GM12878 (cell line): ENCODE results near the gene ESM1. TPM values are rescaled to one million over a fixed set of nuclear protein-coding genes. Genes with fewer than 3 reads are reported as not detected.

Experiments
- ATAC-seq: fragments of 200-7000 bp; cut with Tn5 transposase; 3 replicates; pipeline ENCODE4 v1.9.1; 2020; ENCODE audit warnings: mild to moderate bottlenecking, moderate library complexity
- BruUV-seq: library from RNA; stranded (reverse); fragments of 400-500 nt; replicated peaks from 2 replicates; lab custom pipeline; 2021; lab: Mats Ljungman, UMichigan
- CTCF ChIA-PET: fragments of 300-600 bp; sonication (Branson Sonifier 250); formaldehyde crosslinking; extraction: SDS; loops from one replicate; lab custom pipeline; 2021; ENCODE audit warnings: inconsistent platforms; lab: Yijun Ruan, JAX
- POLR2A ChIA-PET: fragments of 350-600 bp; formaldehyde crosslinking; extraction: SDS; loops from one replicate; lab custom pipeline; 2021; ENCODE audit warnings: inconsistent platforms; lab: Charles Lee
- RAD21 ChIA-PET: fragments of 300-600 bp; sonication (Branson Sonifier 250); formaldehyde crosslinking; loops from one replicate; lab custom pipeline; 2023; ENCODE audit warnings: antibody characterized with exemption; ENCODE audit not compliant: unreplicated experiment; lab: Charles Lee
- SMC1A ChIA-PET: fragments of 300-600 bp; sonication (Branson Sonifier 250); formaldehyde crosslinking; loops from one replicate; lab custom pipeline; 2023; ENCODE audit not compliant: unreplicated experiment, uncharacterized antibody; lab: Charles Lee
- DNase-seq: peaks from one replicate; pipeline ENCODE4 v3.0.0-alpha.2; 2011; ENCODE audit warnings: low read depth, low spot score
- FAIRE-seq: peaks from 3 replicates; lab custom pipeline; 2011; peaks lifted over from hg19 to GRCh38; lab: Jason Lieb, UNC
- H2AFZ ChIP-seq: 2 replicates; pipeline ENCODE4 v1.6.0; 2011; ENCODE audit warnings: low read depth, low read length, control low read depth; ENCODE audit not compliant: control insufficient read depth
- H3K27ac ChIP-seq: 2 replicates; pipeline ENCODE4 v1.5.1; 2011; ENCODE audit warnings: control low read depth; ENCODE audit not compliant: control insufficient read depth, insufficient read depth
- H3K27me3 ChIP-seq, 2 experiments: replicated peaks in 1 of 2; 2 replicates each; pipeline versions ENCODE4 v1.6.0 to v1.6.1; 2011; ENCODE audit warnings: low read length in 1 of 2; ENCODE audit not compliant: control insufficient read depth in 2 of 2, insufficient read depth in 2 of 2
- H3K36me3 ChIP-seq, 2 experiments: 2 replicates each; pipeline ENCODE4 v1.5.1; 2011; ENCODE audit warnings: low read length in 1 of 2; ENCODE audit not compliant: control insufficient read depth in 2 of 2, insufficient read depth in 2 of 2
- H3K4me1 ChIP-seq: 2 replicates; pipeline ENCODE4 v1.6.1; 2011; ENCODE audit warnings: mild to moderate bottlenecking, low read length, moderate library complexity, mixed read lengths; ENCODE audit not compliant: control insufficient read depth, insufficient read depth
- H3K4me2 ChIP-seq: 2 replicates; pipeline ENCODE4 v1.6.0; 2011; ENCODE audit warnings: control low read depth; ENCODE audit not compliant: control insufficient read depth, insufficient read depth
- H3K4me3 ChIP-seq: fragments of 200-600 bp; sonication (generic); 2 replicates; pipeline ENCODE4 v1.5.1; 2016
- H3K79me2 ChIP-seq: 2 replicates; pipeline ENCODE4 v1.6.0; 2011; ENCODE audit warnings: low read length; ENCODE audit not compliant: control insufficient read depth, insufficient read depth
- H3K9ac ChIP-seq: 2 replicates; pipeline ENCODE4 v1.8.0; 2011; ENCODE audit warnings: low read length, control low read depth, mixed read lengths; ENCODE audit not compliant: control insufficient read depth, insufficient read depth
- H3K9me3 ChIP-seq: replicated peaks from 3 replicates; pipeline ENCODE4 v1.5.1; 2011; ENCODE audit warnings: mild to moderate bottlenecking, low read length; ENCODE audit not compliant: control insufficient read depth, insufficient read depth
- H4K20me1 ChIP-seq: 2 replicates; pipeline ENCODE4 v1.6.0; 2011; ENCODE audit not compliant: control insufficient read depth, insufficient read depth
- FOXK2 ChIP-seq: fragments of 450-650 bp; IDR thresholded peaks from 2 replicates; pipeline ENCODE4 v1.6.1; 2017; ENCODE audit warnings: mild to moderate bottlenecking, moderate library complexity
- WGBS: methylation state at CpG from one replicate; pipeline ENCODE4 v1.1.6; 2016; ENCODE audit warnings: low lambda C conversion rate; ENCODE audit not compliant: insufficient replicate concordance, insufficient coverage; ENCODE audit errors: missing lambda C conversion rate; 5-methylcytosine and 5-hydroxymethylcytosine counted together
- in situ Hi-C: fragments of 300-500 bp; cut with MboI; formaldehyde crosslinking; loops from 9 replicates; pipeline ENCODE4 v1.14.3; 2018; ENCODE audit warnings: mixed read lengths
- intact Hi-C: fragments of 100-400 bp; cut with micrococcal nuclease; formaldehyde crosslinking; loops from one replicate; pipeline ENCODE4 v1.14.2; 2022; ENCODE audit not compliant: unreplicated experiment
- polyA plus RNA-seq, 11 experiments: library from polyadenylated mRNA; depleted of rRNA in 4 of 11; unstranded in 6 of 11; stranded (reverse) in 5 of 11; fragments of >200 nt; fragmentation: Nextera tagmentation in 4 of 11; fragmentation: Illumina TruSeq in 1 of 11; extraction: Ambion mirVana in 4 of 11; extraction: Trizol in 1 of 11; gene quantifications; 1 replicate in 1 of 11; 2 replicates in 10 of 11; pipeline versions ENCODE4 v1.2.1 to v1.2.3, GENCODE V29; 2011 to 2016; ENCODE audit warnings: inconsistent platforms in 2 of 11, missing spikeins in 2 of 11, low read depth in 1 of 11
- total RNA-seq, 4 experiments: library from RNA; depleted of rRNA in 3 of 4; stranded (reverse); fragments of >200 nt in 3 of 4; fragmentation: Illumina TruSeq in 1 of 4; extraction: Trizol in 1 of 4; gene quantifications; 2 replicates each; pipeline versions ENCODE4 v1.2.1 to v1.2.3, GENCODE V29; 2013 to 2021
- TF ChIP-seq, protein P1 (sequence below), 3 experiments: IDR thresholded peaks in 2 of 3; conservative IDR thresholded peaks in 1 of 3; 2 replicates each; pipeline ENCODE4 v1.5.1; 2011; ENCODE audit warnings: low read depth in 3 of 3, low read length in 3 of 3, mild to moderate bottlenecking in 3 of 3, control low read depth in 2 of 3, moderate library complexity in 2 of 3, inconsistent platforms in 1 of 3, mixed read lengths in 1 of 3; ENCODE audit not compliant: control insufficient read depth in 2 of 3, insufficient read depth in 1 of 3; ENCODE audit errors: extremely low read depth in 1 of 3

ESM1 gene
- total and polyA plus RNA-seq, 10 of the 15 experiments (the other 5 are each of a cell fraction or from before 2014, with no cell fraction given), result not detected

DNA sequence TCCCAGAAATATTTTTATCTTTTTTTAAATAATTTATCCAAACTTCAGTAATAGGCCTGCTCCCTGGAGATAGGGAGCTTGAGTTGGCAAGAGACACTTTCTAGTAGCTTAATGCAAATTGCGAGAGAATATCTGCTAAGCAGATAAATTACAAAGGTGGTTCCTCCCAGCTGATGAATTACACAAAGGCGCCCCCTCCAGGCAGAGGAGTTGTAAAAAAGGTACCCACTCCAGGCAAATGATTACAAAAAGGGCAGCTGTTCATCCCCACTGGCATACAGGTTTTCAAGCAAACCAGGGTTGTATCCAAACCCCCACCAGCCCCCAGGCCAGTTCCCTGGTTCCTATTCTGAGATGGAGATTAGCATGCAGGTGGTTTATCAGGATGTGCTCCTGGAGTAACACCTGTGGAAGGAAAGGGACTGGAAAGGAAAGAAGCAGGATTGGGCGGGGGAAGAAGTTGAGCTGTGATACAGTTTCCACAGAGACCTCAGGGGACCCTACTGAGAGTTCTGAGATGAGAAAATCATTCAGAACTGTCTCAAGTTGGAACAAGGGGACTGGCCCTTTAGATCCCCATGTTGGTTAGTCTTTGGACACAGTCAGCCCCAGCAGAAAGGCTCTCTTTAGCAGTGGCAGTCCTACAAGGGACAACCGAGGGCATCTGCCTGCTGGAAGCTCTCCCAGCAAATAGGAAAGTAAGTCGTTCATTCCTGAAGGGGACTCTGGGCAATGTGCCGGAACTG, 25.5 kb downstream of the ESM1 start:
- ATAC-seq, result no peak

More for the DNA sequence above, 25.5 kb downstream of the ESM1 start:
- no peaks in the 10 kb centered on the region for H4K20me1 ChIP-seq
- no peak overlapping the region for H3K9ac ChIP-seq
- H3K36me3 ChIP-seq, result no peaks in the 10 kb centered on the region
- DNase-seq, result no peak
- CTCF ChIA-PET, result interaction anchor here (0.9 to 3.6 kb wide), 9 partner anchors 16 to 195 kb away, joined by 3 to 22 read pairs (median 3); no protein-coding TSS in a partner anchor
- H3K4me1 ChIP-seq, result no peaks in the 10 kb centered on the region
- H3K27me3 ChIP-seq, result no peaks in the 10 kb centered on the region; a peak in 1 of 4 replicates
- BruUV-seq, result no TSS peak
- RAD21 ChIA-PET, result interaction anchor here (0.9 to 1.0 kb wide), 2 partner anchors 16 to 53 kb away, joined by 4 read pairs; no protein-coding TSS in a partner anchor
- in situ Hi-C loops (no loop called here), intact Hi-C loops (no loop called here)
- no peak overlapping the region for H3K4me2 ChIP-seq
- H3K79me2 ChIP-seq, result no peaks in the 10 kb centered on the region
- SMC1A ChIA-PET, result interaction anchor here (1.2 to 1.5 kb wide), 3 partner anchors 15 to 115 kb away, joined by 3 read pairs; no protein-coding TSS in a partner anchor
- no peak overlapping the region for H3K27ac ChIP-seq
- TF ChIP-seq FOXK2, result no peak
- TF ChIP-seq, protein P1, sequence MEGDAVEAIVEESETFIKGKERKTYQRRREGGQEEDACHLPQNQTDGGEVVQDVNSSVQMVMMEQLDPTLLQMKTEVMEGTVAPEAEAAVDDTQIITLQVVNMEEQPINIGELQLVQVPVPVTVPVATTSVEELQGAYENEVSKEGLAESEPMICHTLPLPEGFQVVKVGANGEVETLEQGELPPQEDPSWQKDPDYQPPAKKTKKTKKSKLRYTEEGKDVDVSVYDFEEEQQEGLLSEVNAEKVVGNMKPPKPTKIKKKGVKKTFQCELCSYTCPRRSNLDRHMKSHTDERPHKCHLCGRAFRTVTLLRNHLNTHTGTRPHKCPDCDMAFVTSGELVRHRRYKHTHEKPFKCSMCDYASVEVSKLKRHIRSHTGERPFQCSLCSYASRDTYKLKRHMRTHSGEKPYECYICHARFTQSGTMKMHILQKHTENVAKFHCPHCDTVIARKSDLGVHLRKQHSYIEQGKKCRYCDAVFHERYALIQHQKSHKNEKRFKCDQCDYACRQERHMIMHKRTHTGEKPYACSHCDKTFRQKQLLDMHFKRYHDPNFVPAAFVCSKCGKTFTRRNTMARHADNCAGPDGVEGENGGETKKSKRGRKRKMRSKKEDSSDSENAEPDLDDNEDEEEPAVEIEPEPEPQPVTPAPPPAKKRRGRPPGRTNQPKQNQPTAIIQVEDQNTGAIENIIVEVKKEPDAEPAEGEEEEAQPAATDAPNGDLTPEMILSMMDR (IDR thresholded peaks at IDR 0.05 in 2 of 3, conservative IDR thresholded peaks at IDR 0.05 in 1 of 3; ENCODE audit: control insufficient read depth in 2 of 3, extremely low read depth in 1 of 3, insufficient read depth in 1 of 3, low read depth in 3 of 3, low read length in 3 of 3), result peak in 2 of 3 experiments; percentile 25 to 27; a peak in 3 of 6 replicates
- POLR2A ChIA-PET, result no interaction called here
- H3K9me3 ChIP-seq, result no peaks in the 10 kb centered on the region
- no peak overlapping the region for H2AFZ ChIP-seq
- H3K4me3 ChIP-seq, result no peak overlapping the region
- no peak for FAIRE-seq
- 28% methylated on average over 6 of the region's 6 CpGs for WGBS
